Stimulated activated naive CD4-positive, alpha-beta T cell treated with Interleukin-2 at 50 U/mL for 16 hours (primary cell): ENCODE measurements around the gene RLN3.

ENCODE experiments used
- DNase-seq: peaks from one replicate; lab custom pipeline; 2025; lab: John Stamatoyannopoulos, UW

Gene RLN3

DNA sequence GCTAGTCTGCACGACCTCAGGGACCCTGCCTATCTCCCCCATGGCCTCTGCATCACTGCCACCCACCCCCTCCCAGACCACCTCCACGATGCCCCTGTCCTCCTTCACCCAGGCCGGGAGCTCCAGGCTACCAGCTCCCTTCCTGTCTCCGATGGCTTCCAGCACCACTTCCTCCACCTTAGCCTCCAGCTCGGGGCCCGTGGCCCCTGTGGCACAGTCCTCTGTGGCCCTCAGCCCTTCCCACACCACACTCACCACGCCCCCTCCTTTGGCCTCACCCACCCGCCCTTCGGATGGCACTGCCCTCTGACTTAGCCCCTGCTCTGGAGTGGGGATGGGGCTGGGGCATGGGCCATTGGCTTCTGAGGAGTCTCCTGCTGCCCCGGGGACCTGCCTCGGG is 26.8 kb downstream of the RLN3 start:
- no peak for DNase-seq

DNA sequence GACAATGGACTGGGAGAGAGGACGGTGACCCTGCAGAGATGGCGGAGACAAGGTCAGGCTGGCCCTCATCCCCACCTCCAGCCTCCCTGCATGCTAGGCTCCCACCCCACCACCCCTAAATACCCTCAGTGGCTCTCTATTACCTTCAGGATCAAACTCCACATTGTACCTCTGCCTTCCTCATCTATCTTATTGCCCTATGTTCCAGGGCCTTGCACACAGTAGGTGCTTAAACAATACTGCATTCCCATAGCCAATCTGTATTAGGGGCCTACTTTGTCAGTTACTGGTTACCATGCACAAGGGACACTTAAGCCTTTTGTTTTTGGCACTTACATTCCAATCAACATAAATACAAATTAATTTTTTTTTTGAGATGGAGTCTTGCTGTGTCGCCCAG is 27.4 kb downstream of the RLN3 start:
- DNase-seq, result no peak

DNA sequence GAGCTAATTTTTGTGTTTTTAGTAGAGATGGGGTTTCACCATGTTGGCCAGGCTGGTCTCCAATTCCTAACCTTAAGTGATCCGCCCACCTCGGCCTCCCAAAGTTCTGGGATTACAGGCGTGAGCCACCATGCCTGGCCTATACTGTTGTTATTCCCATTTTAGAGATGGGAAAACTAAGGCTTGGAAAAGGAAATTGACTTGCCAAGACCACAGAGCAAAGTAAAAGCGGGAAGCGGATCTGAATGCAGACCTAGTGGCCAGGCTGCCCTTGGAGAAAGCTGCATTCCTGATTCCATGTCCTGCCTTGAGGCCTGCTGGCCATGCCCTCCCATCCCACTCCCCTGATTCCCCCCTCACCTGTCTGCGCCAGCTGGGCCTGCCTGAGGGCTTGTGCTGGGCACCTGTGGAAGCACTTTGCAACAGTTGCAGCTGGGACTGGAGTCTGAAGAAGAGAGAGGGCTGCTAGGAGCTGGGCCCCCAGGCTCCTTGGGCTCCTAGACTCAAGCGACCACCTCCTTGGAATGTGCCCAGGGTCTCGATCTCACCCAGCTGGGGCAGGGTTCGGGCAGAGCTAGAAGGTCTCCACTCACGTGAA is 28.2 kb downstream of the RLN3 start:
- no peak for DNase-seq

DNA sequence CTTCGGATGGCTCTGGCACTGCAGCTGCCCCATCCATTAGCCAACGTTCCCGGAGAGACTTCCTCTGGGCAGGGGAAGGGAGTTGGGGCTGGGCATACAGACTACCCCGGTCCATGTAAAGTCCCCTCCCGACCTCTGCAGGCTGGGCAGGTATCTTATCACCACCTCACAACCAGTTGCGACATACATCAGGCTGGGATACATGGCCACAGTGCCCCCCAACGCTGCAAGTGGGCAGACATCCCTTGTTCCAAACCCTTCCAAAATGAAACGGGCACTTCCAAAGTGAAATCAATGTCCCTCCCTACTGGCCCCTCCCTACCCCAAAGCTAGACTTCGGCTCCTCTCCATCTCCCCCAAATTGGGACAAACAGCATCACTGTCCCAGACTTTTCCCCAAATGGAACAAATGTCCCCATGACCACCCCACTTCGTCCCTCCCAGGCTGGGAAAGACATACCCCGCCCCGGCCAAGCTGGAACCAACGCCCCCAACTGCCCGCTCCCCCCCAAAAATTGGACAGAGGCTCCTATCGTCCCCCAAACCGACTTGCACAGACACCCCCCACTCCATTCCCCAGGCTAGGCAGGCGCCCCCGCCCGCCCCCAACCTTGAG is 28.9 kb downstream of the RLN3 start:
- no peak for DNase-seq

DNA sequence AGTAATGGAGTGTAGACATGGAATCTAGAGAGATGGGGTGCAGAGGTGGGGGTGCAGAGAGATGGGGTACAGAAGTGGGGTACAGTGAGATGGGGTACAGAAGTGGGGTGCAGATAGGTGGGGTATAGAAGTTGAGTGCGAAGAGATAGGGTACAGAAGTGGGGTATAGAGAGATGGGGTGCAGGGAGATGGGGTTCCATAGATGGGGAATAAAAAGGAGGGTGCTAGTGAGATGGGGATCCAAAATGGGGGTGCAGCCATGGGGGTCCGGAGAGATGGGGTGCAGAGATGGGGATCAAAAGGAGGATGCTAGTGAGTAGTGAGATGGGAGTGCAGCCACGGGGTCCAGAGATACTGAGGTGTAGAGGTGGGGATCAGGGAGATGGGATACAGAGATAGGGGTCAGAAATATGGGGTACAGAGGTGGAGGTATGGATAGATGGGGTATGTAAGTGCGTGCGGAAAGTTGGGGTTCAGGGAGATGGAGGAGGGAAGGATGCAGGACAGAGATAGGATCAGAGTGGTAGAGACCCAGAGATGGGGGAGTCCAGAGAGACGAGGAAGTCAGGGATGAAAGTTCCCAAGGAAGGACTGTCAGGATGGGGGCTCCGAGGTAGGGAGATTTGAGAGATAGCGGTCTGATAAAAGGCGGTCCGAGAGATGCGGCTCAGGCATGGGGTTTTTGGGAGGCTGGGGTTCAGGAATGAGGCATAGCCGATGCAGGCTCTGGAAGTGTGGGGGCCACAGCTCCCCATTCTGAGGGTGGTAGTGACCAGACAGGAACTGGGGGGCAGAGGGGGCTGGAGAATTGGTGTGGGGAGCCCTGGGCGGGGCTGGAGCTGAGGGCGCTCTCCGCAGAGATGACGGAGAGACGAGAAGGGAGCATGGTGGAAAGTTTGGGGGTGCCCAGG is 30.5 kb downstream of the RLN3 start:
- DNase-seq, result no peak

DNA sequence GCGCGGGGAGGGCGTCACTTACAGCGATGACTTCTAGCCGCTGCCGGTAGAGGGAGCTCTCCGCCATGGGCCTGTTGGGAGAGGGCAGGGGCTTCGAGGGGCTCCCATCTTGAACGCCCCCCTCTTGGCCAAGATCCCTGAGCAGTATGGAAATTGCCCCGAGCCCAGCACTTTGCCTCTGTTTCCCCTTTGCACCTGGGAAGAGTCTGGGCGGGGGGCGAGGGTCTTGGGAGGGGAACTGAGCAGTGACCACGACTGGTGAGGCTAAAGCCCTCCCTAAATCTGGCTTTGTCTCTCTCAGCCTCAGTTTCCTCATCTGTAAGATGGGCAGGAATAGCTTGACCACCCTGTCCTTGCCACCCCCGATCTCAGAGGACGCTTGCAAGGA is 31.1 kb downstream of the RLN3 start:
- DNase-seq, result peak; percentile 38

DNA sequence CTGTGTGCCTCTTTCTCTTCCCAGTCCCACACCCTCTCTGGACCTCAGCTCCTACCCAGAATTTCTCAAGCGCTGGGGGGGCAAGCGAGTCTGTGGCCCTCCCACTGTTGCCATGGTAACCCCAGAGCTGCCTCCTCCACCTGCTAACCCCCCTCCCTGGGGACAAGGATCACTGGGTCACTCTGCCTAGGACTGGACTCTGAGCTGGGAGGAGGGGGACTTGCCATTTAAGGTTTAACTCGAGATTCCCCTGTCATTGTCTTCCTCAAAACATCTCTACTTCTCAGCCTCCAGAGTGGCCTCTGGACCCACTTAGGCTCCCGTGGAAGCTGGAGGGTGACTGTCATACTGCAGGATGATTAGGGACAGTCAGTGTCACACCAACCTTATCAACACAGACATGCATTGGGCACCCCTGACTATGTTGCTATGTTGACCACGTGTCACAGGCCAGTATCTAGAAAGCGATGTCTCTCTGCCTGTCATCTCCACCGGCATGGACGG is 31.8 kb downstream of the RLN3 start:
- no peak for DNase-seq

DNA sequence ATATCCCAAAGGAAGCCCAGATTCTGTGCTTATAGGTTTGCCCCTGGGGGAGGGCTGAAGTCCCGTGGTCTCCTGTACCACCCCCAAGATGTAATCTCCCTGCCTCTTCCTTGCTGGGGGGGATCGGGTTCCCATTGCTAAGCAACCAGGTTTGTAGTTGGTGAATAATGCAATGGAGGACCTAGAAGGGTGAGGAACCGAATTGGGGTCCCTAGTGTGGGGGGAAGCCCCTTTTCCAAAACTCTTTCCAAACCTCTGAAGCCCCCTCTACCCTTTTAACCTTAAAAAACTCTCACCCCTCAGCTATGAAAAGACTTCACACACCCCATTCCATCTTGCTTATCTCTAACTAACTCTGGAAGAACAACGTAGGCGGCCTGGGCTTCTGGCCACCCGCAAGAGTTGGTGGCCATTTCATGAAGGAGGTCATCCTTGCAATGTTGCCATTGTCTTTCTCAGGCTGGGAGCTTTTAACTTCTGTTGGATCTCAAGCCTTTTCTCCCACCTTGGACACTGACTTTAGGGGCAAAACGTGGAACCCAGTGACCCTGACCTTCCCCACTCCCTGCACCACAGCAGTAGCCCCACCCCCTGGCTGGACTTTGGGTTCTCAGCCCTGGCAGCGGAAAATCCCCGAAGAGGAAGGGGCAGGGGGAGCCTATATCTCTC is 33.3 kb downstream of the RLN3 start:
- DNase-seq, result no peak

DNA sequence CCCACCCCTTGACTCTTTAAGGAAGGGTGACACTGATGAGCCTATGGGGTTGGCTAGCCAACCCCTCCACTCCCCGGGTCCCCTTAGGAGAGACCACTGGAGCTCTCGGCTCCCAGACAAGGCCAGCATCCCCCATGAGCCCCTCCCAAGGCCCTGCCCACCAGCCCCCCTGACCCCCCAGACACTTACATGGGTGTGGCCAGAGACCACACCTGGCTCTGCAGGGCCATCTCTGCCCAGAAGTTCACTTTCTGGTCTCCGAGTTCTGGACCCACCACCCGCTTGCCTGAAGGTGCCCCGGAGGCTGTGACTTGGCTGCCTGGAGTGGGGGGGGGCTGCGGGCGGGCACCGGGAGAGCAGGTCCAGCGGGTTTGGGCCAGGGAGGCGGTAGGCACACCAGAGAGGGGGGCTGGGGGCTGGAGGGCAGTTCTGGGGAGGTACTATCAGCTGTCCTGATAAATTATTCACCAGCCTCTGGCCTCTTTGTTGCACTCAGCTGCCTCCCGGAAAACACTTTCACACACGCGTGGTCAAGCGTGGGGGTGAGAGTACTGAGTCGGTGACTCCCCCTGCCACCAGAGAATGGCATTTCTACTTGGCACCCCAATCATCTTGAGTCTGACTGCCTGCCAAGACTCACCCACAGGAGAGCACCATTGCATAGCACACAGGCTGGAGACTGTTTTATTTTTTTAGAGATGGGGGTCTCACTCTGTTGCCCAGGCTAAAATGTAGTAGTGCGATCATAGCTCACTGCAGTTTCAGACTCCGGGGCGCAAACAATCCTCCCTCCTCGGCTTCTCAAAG is 34.0 kb downstream of the RLN3 start, which contains the start of gene PALM3:
TSS of gene PALM3 (minus strand) at position 326 of the 807 bp plus-strand sequence. CDS start at position 230, 96 bp downstream.
- DNase-seq, result no peak

DNA sequence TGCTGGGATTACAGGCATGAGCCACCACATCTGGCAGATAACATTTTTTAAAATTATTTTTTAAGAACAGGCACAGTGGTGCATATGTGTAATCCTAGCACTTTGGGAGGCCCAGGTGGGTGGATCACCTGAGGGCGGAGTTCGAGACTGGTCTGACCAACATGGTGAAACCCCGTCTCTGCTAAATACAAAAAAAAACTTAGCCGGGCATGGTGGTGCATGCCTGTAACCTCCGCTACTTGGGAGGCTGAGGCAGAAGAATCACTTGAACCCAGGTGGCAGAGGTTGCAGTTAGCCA is 34.6 kb downstream of the RLN3 start:
- DNase-seq, result no peak

DNA sequence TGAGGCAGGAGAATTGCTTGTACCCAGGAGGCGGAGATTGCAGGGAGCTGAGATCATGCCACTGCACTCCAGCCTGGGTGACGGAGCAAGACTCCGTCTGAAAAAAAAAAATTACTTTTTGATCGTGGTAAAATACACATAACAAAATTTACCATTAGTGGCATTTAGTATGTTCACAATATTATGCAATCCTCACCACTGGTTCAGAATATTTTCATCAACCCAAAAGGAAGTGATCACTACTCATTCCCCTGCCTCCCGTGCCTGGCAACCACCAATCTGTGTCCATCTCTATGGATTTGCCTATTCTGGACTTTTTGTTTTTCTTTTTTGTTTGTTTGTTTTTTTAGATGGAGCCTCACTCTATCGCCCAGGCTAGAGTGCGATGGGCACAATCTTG is 35.2 kb downstream of the RLN3 start:
- DNase-seq, result no peak

DNA sequence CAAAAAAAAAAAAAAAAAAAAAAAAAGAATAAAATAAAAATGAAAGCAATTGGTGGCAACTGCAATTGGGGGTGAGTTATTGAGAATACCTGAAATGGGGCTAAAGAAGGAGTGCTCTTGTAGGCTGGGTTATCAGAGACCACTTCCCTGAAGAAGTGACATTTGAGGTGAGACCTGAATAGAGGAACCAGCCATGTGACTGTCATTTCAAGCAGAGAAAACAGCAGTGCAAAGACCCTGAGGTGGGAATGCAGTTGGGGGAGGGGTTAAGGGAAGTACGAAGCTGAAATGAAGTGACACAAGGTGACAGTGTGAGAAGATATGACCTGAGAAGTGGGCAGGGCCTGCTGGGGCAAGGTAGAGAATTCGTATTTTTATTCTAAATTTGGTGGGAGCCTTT is 38.2 kb downstream of the RLN3 start:
- no peak for DNase-seq

DNA sequence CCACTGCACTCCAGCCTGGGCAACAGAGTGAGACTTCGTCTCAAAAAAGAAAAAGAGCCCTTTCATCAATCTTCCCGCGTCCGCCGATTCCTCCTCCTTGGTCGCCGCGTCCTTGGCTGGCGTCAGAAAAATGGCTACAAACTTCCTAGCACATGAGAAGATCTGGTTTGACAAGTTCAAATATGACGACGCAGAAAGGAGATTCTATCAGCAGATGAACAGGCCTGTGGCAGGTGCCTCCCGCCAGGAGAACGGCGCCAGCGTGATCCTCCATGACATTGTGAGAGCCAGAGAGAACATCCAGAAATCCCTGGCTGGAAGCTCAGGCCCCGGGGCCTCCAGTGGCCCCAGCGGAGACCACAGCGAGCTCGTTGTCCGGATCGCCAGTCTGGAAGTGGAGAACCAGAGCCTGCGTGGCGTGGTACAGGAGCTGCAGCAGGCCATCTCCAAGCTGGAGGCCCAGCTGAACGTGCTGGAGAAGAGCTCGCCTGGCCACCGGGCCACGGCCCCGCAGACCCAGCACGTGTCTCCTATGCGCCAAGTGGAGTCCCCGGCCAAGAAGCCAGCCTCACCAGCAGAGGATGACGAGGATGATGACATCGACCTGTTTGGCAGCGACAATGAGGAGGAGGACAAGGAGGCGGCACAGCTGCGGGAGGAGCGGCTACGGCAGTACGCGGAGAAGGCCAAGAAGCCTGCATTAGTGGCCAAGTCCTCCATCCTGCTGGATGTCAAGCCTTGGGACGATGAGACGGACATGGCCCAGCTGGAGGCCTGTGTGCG is 42.5 kb downstream of the RLN3 start:
- DNase-seq, result no peak

DNA sequence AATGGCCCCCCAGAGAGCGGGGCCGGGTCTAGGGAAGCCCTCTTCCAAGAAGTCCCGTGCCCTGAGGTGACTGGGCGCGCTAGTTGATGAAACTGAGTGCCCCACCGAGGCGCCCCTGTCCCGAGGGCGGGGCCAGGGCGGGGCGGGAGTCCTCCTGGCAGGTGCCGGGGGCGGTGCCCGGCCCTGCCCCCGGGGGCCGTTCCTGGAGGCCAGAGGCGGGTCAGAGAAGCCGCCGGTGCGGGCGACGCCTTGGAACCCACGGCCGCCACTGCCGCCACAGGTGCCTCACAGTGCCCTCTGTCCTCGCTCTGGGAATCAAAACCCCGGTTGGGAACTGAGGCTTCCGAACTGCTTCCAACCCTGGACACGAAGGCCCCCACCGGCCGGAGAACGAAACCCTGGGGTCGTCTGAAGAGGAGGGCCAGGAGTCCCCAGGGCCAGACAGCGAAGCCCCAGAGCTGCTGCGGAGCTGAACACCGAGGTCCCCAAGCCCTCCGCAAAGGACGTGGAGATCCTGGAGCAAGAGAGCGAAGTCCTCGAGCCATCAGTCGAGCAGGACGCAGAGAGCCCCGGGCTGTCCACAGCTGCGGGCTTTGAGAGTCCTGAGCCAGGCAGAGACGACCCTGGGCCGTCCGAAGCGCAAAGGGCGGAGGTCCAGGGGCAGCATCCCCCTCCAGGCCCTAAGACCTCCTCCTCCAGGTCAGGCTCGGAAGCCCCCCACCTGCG is 44.8 kb downstream of the RLN3 start, which contains the start of gene MISP3:
TSS of gene MISP3 (plus strand) at position 252 of the 726 bp plus-strand sequence. CDS start 524 bp downstream, outside the sequence.
- DNase-seq, result peak; percentile 30

DNA sequence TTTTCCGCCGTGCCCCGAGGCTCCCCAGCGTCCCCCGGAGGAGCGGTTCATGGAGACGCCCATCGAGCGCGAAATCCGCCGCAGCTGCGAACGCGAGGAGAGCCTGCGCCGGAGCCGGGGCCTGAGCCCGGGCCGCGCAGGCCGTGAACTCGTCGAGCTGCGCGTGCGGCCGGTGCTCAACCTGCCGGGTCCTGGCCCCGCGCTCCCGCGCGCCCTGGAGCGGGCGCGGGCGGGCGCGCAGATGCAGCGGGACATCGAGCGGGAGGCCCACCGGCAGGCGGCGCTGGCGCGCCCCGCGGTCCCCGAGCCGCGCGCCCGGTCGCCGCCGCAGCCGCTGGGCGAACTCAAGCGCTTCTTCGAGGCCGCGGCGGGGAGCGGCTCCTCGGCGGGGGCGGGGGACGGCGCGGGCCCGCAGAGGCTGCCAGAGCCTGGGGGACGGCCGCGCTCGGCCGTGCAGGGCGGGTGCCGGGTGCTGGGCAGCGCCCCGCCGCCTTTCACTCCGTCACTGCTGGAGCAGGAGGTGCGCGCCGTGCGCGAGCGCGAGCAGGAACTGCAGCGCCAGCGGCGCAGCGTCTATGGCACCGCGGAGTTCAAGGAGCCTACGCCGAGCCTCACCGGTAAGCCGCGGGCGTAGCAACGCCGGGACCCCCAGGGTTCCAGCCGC is 45.4 kb downstream of the RLN3 start:
- peak; percentile 77 for DNase-seq

DNA sequence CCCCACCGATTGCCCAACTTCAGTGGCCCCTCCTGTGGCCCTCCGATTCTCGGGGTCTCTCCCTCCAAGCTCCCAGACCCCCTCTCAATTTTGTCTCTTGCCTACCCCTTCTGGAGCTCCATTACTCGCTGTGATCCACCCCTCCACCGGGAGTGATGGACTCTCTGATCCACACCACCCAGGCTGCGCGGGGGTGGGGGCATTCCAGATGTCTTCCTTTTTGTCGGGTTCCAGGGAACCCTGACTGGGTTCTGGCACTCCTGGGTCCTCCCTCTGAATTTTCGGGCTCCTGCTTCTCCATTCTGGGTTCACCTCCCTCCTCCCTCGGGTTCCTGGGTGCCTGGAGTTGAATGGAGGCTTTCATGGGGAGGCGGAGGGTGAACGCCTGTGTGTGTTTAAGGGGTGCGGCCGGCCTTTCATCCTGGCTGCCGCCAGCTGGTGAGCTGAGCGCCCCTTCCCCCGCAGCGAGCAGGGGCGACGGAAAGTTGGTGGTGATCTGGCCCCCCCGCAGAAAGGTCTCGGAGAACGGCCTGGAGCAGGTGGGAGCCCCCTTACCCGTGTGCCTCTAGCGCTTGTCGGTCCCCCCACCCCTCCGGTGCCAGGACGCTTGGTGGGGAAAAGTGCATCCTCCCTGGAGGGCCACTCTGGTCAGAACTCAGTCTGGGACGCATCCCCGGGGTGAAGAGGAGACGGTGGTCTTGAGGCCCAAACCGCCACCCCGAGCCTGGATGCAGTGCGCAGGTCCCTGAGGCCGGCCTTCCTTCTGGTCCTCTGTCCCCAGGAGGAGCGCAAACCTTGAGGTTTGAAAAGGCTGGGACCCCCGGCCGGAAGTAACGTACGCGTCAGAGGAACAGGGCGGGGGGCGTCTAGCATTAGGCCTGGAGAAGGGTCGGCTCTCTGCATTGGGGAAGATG is 46.2 kb downstream of the RLN3 start:
- peak; percentile 25 for DNase-seq

DNA sequence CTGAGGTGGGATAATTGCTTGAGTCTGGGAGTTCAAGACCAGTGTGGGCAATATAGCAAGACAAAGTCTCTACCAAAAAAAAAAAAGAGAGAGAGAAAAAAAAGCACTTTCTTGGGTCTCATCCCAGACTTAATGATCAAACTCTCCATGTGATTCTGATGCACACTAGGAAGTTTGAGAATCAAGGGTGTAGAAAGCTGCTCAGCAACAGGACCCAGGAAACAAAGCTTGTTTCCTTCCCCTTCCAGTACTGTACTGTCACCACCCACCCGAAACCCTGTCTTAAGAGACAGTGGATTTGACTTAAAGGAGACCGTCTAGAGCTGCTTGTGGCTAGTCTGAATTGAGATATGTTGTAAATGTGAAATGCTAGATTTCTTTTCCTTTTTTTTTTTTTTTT is 50.5 kb downstream of the RLN3 start:
- DNase-seq, result no peak
